Stimulated activated CD8-positive, alpha-beta memory T cell treated with anti-CD3 and anti-CD28 coated beads, Interleukin-4, amount 100 ng/mL, for 48 hours (primary cell): ENCODE measurements around the gene CALCB.
A peak's percentile ranks its signal among the peaks of the same experiment; 100 is the strongest.
"Not testable (repeated sequence)": the region's sequence is repeated elsewhere in the genome, so short reads cannot be mapped to it uniquely, and the experiment has no call there.

Source experiments
- DNase-seq: peaks from one replicate; pipeline ENCODE4 v3.0.0-alpha.2; 2020

The CALCB gene, protein sequence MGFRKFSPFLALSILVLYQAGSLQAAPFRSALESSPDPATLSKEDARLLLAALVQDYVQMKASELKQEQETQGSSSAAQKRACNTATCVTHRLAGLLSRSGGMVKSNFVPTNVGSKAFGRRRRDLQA

GRCh38 chr11:15073361-15074205, at the start of gene CALCB:
TSS of gene CALCB (plus strand) at chr11:15073593. CDS start at chr11:15074719, 1,126 bp downstream.
- peak; percentile 56 for DNase-seq

GRCh38 chr11:15027011-15027410, 46.4 kb upstream of the CALCB start:
- no peak for DNase-seq

- no peak for DNase-seq
Observed at GRCh38 chr11:15027956-15028355, 45.4 kb upstream of the CALCB start.

GRCh38 chr11:15028379-15028778, 45.0 kb upstream of the CALCB start:
- no peak for DNase-seq

- not testable (repeated sequence) for DNase-seq
Observed at GRCh38 chr11:15031945-15032344, 41.4 kb upstream of the CALCB start.

DNA sequence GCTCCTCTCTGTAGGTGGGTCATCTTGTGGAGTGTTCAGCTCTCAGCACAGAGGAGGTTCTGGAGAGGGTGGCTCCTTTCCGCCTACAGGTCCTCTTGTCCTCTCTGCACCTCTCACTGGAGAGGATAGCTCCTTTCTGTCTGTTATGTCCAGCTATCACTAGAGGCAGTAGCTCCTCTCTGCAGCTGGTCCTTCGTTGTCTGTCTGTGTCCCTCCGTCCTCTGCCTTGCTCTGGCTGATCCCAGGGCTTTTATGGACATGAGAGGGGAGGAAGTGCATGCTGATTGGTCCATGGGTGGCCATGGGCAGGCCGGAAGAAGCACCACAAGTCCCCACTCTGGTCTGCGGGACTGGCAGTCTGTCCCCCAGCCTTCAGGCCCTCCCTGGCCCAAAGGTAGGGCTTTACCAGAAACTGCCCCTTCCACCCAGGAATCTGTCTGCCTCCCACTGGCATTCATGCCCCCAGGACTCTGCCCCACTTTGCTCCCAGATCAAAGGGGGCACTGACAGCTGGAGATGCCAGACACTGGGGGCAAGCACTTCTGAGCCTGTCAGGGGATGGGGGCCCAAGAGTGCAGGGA, 38.6 kb upstream of the CALCB start:
- DNase-seq: no peak

DNA sequence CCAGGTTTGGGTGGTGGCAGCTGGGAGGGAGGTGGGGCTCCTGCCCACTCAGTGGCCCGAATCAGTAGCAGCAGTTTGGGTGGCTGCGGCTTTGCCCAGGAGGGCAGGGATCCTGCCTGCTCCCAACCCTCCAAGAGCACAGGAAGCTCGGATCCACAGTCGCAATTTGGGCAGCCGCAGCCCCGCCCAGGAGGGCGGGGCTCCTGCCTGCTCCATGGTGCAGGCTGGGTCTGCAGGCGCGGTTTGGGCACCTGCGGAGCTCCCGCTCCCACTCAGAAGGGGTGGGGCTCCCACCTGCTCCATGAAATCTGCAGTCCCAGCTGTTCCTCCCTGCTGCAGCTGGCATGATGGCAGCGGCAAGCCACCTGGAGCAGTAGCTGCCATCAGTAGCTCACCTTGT, 38.1 kb upstream of the CALCB start:
- DNase-seq: no peak

DNA sequence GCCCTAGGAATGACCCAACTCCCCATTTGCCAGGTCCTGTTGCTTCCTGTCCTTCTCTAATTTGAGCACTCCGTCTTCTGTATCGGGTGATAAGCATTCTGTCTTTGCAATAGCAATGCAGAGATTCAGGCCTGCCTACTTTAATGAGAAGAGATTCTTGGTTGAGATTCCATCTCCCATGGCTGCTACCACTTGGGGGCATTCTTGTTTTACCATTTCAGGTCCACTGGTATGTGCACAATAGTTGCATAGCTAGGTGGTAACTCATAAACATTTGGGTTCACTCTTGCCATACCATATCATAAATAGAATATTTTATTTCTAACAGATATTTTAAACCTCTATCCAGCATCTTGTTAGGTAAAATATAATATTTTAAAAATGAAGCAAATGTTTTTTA, 34.4 kb upstream of the CALCB start:
- DNase-seq: no peak

DNA sequence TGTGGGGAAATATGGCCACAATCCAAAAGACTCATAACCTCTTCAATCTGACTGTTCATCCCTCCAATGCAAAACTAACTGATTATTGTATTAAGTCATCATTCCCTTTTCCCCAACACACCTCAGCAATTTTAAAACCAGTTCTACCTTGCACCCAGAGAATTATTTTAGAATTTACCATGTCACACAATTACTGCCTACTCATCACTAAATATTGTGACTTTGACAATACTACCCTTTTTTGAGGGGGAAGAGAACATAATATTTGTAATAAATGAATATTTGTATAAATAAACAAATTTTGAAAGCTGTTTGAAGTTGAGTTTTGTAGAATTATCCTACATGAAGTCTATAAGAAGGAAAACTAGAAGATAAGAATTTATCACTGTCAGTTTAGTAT, 28.2 kb upstream of the CALCB start:
- DNase-seq: no peak

GRCh38 chr11:15045891-15046290, 27.5 kb upstream of the CALCB start:
- no peak for DNase-seq

DNA sequence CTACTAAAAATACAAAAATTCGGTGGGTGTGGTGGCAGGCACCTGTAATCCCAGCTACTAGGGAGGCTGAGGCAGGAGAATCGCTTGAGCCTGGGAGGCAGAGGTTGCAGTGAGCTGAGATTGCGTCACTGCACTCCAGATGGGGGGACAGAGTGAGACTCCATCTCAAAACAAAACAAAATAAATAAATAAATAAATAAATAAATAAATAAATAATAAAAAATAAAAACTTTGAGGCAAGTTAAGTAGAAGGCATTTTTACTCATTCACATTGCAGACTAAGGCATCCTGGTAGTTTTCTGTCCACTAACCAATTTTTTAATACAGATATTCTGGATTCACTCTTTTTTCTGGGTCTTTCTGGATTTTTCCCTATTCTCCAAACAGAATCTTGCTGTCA, 26.7 kb upstream of the CALCB start:
- DNase-seq: not testable (repeated sequence)

DNA sequence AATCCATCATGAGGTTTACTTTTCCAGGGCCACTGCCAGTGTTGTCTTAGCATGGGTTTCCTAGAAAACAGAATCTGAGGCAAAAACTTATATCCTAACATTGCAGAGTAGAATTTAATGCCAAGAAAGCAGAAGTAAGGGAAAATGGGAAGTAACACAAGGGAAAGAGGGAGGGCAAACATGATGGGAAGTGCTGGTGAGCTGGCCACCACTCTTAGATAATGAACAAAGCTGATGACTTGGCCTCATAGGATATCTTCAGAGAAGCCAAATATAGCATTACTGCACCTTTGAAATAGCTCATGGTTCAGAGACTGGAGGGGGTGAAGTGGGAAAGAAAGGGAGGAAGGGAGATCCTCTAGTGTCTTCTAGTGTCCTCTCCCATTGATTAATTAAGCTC, 24.8 kb upstream of the CALCB start:
- no peak for DNase-seq

GRCh38 chr11:15053191-15053685, 20.2 kb upstream of the CALCB start:
- peak; percentile 56 for DNase-seq

GRCh38 chr11:15055620-15056356, 17.6 kb upstream of the CALCB start:
- no peak for DNase-seq

GRCh38 chr11:15057329-15057728, 16.1 kb upstream of the CALCB start:
- no peak for DNase-seq

GRCh38 chr11:15059132-15059915, 14.1 kb upstream of the CALCB start:
- no peak for DNase-seq

DNA sequence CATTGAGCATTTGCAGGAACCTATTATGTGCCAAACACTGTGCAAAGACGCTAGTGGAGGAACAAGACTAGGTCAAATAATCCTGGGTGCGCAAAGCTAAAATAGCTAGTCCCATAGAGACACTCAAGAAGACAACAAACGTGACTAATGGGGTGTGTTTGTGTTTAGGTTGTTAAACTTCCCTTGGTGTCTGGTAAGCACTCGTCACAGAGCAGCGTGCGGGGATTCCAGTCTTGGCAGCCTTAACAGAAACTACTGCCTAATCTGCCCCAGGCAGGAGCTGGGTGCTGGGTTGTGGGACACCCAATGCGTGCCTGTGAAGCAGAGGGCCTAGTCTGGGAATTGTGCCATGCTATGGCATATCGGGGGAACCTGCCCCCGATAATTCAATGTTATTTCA, 10.8 kb upstream of the CALCB start:
- no peak for DNase-seq

DNA sequence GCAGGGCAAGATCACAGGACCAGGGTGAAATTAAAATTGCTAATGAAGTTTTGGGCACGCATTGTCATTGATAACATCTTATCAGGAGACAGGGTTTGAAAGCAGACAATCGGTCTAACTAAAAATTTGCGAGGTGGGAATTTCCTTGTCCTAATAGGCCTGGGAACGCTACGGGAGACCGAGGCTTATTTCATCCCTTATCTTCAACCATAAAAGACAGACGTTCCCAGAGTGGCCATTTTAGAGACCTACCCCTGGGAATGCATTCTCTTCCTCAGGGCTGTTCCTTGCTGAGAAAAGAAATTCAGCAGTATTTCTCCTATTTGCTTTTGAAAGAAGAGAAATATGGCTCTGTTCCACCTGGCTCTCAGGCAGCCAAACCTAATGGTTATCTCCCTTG, 3.6 kb upstream of the CALCB start:
- DNase-seq: not testable (repeated sequence)

DNA sequence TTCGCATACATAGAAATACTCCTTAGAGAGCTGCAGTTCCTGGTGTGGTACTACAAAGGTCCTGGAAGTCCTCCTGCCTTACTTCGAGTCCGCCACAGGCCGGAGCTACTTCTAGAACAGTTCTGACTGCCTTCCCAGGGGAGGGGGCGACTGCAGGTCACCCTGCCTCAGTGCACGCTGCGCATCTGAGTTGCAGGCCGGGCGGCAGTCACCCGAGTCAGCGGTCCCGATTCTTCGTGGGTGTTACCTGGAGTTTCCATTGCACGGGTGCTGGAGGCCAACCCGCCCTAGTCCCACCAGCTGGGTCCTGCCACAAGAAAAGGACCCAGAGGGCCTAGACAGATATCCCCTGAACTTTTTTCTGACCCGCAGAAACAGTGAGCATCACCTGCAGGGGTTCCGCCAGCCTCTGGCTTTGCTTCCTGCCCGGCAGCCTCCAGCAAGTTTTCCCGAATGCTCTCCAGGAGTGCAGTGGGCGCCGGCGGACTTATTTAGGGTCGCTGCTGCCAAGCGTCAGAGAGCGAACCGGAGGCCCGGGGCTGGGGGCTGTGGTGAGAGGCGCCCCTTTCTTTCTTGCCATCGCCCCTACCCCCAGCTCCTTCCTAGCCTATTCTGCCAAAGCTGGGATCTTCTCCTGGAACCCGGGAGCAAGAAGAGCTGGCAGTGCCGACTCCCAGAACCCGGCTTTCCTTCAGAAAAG, 1.7 kb upstream of the CALCB start:
- DNase-seq: no peak

DNA sequence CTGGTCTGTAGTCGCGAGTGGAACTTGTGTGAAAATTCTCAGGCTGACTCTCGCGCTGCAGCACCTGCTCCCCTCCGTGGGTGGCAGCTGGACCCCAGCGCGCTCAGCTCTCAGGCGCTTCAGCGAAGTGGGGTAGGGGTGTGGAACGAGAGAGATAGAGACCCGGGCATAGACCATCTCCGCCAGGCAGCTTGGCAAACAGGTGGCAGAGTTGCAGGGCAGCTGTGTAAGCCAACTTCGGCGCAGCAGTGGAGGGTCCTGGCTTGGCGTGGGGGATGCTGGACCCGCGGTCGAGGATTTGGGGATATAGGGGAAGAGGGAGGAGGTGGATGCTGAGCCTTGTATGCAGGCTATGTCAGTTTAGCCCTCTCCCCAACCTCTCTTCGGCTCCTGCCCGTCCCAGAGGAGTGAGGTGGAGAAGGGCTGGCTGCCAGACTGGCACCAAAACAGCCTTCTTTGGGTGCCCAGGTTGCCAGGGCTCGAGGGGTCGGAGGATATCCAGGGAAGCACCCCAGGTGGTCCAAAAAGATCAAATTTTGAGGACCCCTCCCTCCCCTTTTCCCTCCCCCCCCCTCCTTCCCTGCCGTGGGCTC, 746 bp upstream of the CALCB start:
- no peak for DNase-seq
